GM12891 (cell line): ENCODE measurements around the gene LRRC74B.

Experiments used
- PAX5 ChIP-seq: IDR thresholded peaks from 2 replicates; pipeline ENCODE4 v1.6.1; 2011; ENCODE audit warnings: low read length, moderate library complexity, mild to moderate bottlenecking; ENCODE audit not compliant: insufficient read depth, severe bottlenecking
- POLR2A ChIP-seq: IDR thresholded peaks from 2 replicates; pipeline ENCODE4 v1.6.1; 2011; ENCODE audit warnings: low read depth, low read length, control low read depth
- POLR2AphosphoS5 ChIP-seq: IDR thresholded peaks from 2 replicates; pipeline ENCODE4 v1.6.1; 2011; ENCODE audit warnings: low read depth, low read length, control low read depth
- SPI1 ChIP-seq: IDR thresholded peaks from 2 replicates; pipeline ENCODE4 v1.6.1; 2011; ENCODE audit warnings: low read depth, low read length, control low read depth
- TAF1 ChIP-seq: IDR thresholded peaks from 2 replicates; pipeline ENCODE4 v1.6.1; 2011; ENCODE audit warnings: low read depth, low read length, control low read depth

DNA sequence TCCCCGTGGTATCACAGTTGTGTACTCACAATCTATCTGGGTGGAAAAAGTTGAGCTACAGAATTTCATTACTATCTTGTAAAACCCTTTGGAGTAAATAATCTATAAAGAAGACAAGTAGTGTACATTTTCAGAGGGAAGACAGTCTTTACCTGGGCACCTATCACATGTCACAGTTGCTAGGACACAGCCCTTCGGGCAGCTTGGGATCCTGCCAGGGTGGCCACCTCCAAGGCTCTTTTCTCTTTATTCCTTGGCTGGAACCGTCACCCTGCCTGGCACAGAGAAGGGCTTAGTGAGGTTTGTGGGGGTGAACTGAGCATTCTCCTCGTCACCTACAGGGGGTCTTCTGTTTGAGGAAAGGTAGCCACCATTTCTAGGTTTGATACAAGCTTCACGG lies 23.6 kb downstream of the LRRC74B start:
- TF ChIP-seq SPI1 (no peak), POLR2A (no peak), POLR2AphosphoS5 (no peak), TAF1 (no peak), PAX5 (no peak)
